Measurements from ENCODE around the gene FAM25G.
"Not testable (repeated sequence)": the region's sequence is repeated elsewhere in the genome, so short reads cannot be mapped to it uniquely, and the experiment has no call there.

DNA sequence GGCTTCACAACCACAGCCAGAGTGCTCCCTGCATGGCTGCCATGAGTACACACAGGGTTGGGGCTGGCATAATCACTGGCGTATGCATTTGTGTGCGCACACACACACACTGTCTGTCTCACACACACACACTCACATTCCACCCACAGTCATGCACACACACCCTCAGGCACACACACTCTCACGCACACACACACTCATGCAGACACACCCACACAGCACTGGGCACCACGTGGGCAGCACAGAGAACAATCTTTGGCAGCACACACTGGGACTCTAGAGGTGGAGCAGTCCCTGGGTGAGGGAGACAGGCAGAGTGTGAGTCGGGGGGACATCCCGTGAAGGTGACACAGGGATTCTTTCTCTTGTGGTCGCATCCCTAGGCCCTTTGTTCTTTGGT lies 18.0 kb downstream of the FAM25G start:
- TF ChIP-seq CTCF, POLR2AphosphoS5 (IDR thresholded peaks at IDR 0.05): not testable (repeated sequence)
